SK-N-SH (cell line): ENCODE results near the gene CRLF1. TPM values are rescaled to one million over a fixed set of nuclear protein-coding genes. Genes with fewer than 3 reads are reported as not detected.

Source experiments
- CTCF ChIA-PET: fragments of 300-600, 350-600 bp; formaldehyde crosslinking; extraction: SDS; loops from one replicate; lab custom pipeline; 2021; lab: Yijun Ruan, JAX
- POLR2A ChIA-PET: fragments of 350-600 bp; sonication (Branson Sonifier 250); formaldehyde crosslinking; extraction: SDS; loops from one replicate; lab custom pipeline; 2020; ENCODE audit warnings: antibody characterized with exemption, inconsistent platforms; lab: Yijun Ruan, JAX
- DNase-seq: peaks from one replicate; pipeline ENCODE4 v3.0.0; 2012
- H2AFZ ChIP-seq: fragments of 200-600 bp; sonication (generic); 2 replicates; pipeline ENCODE4 v1.8.1; 2016; ENCODE audit warnings: antibody characterized with exemption, mild to moderate bottlenecking, low read depth
- H3F3A ChIP-seq: fragments of 200-600 bp; sonication (generic); replicated peaks from 2 replicates; pipeline ENCODE3; 2016; ENCODE audit warnings: antibody characterized with exemption, mild to moderate bottlenecking; ENCODE audit not compliant: insufficient read depth
- H3K27ac ChIP-seq, 2 experiments: fragments of 200-500 bp in 1 of 2; fragments of 200-600 bp in 1 of 2; sonication (Bioruptor generic) in 1 of 2; sonication (generic), shearing (Covaris generic) in 1 of 2; 2 replicates each; pipeline versions ENCODE4 v1.5.1 to v1.6.1; 2014 to 2016; ENCODE audit warnings: low read depth in 2 of 2, inconsistent platforms in 1 of 2, low read length in 1 of 2, mild to moderate bottlenecking in 1 of 2, mixed read lengths in 1 of 2
- H3K27me3 ChIP-seq: fragments of 200-600 bp; sonication (generic), shearing (Covaris generic); 2 replicates; pipeline ENCODE4 v1.6.1; 2016; ENCODE audit warnings: mixed run types; ENCODE audit not compliant: insufficient read depth
- H3K36me3 ChIP-seq, 2 experiments: fragments of 200-500 bp in 1 of 2; fragments of 200-600 bp in 1 of 2; sonication (Bioruptor generic) in 1 of 2; sonication (generic) in 1 of 2; replicated peaks in 1 of 2; 2 replicates each; pipeline versions ENCODE3 to v1.5.1; 2014 to 2016; ENCODE audit warnings: low read length in 1 of 2, mild to moderate bottlenecking in 1 of 2; ENCODE audit not compliant: insufficient read depth in 2 of 2, control insufficient read depth in 1 of 2
- H3K4me1 ChIP-seq, 2 experiments: fragments of 200-500 bp in 1 of 2; fragments of 200-600 bp in 1 of 2; sonication (Bioruptor generic) in 1 of 2; sonication (generic), shearing (Covaris generic) in 1 of 2; 2 replicates each; pipeline versions ENCODE4 v1.5.1 to v1.6.1; 2014 to 2016; ENCODE audit warnings: low read depth in 1 of 2, low read length in 1 of 2, mixed run types in 1 of 2; ENCODE audit not compliant: insufficient read depth in 2 of 2, control insufficient read depth in 1 of 2
- H3K4me2 ChIP-seq: fragments of 200-600 bp; sonication (generic), shearing (Covaris generic); 2 replicates; pipeline ENCODE4 v1.6.1; 2017; ENCODE audit warnings: mixed run types
- H3K4me3 ChIP-seq, 2 experiments: fragments of 200-500 bp in 1 of 2; fragments of 200-600 bp in 1 of 2; sonication (Bioruptor generic) in 1 of 2; sonication (generic), shearing (Covaris generic) in 1 of 2; 2 replicates each; pipeline versions ENCODE4 v1.5.1 to v1.8.1; 2014 to 2016; ENCODE audit warnings: low read depth in 2 of 2, inconsistent platforms in 1 of 2, low read length in 1 of 2, mild to moderate bottlenecking in 1 of 2, mixed read lengths in 1 of 2, moderate library complexity in 1 of 2
- H3K79me2 ChIP-seq: fragments of 200-600 bp; sonication (generic); 2 replicates; pipeline ENCODE4 v1.8.1; 2017; ENCODE audit warnings: mild to moderate bottlenecking; ENCODE audit not compliant: insufficient read depth
- H3K9ac ChIP-seq: fragments of 200-600 bp; sonication (generic); 2 replicates; pipeline ENCODE4 v1.6.1; 2017; ENCODE audit warnings: mixed run types
- H3K9me2 ChIP-seq: fragments of 200-600 bp; sonication (generic); 2 replicates; pipeline ENCODE4 v1.6.1; 2017; ENCODE audit warnings: mixed run types
- H3K9me3 ChIP-seq: fragments of 200-600 bp; sonication (generic); 2 replicates; pipeline ENCODE4 v1.6.1; 2017; ENCODE audit warnings: mixed run types, mild to moderate bottlenecking, moderate library complexity
- H4K20me1 ChIP-seq: fragments of 200-600 bp; sonication (generic); 2 replicates; pipeline ENCODE4 v1.6.1; 2017; ENCODE audit warnings: mild to moderate bottlenecking, mixed run types; ENCODE audit not compliant: insufficient read depth
- CHD2 ChIP-seq: fragments of 150-350 bp; IDR thresholded peaks from 2 replicates; pipeline ENCODE4 v1.6.1; 2018; ENCODE audit warnings: low read length; ENCODE audit not compliant: partially characterized antibody
- ELF1 ChIP-seq: IDR thresholded peaks from 2 replicates; pipeline ENCODE4 v1.4.0; 2012
- EZH2phosphoT487 ChIP-seq: fragments of 200-600 bp; sonication (generic); IDR thresholded peaks from 2 replicates; pipeline ENCODE4 v1.6.1; 2017; ENCODE audit warnings: low read depth, mixed run types, mild to moderate bottlenecking, antibody characterized with exemption, moderate library complexity, borderline replicate concordance
- FOSL2 ChIP-seq: IDR thresholded peaks from 2 replicates; pipeline ENCODE4 v1.4.0; 2012; ENCODE audit warnings: low read depth, mild to moderate bottlenecking, moderate library complexity, borderline replicate concordance
- GABPA ChIP-seq: IDR thresholded peaks from 2 replicates; pipeline ENCODE4 v1.4.0; 2012; ENCODE audit warnings: low read depth, mild to moderate bottlenecking
- MAX ChIP-seq: IDR thresholded peaks from 2 replicates; pipeline ENCODE4 v1.4.0; 2012; ENCODE audit warnings: low read depth
- MXI1 ChIP-seq: IDR thresholded peaks from 2 replicates; pipeline ENCODE4 v1.6.1; 2012; ENCODE audit warnings: mild to moderate bottlenecking, low read depth, low read length, improper control_type of control experiment
- NFIC ChIP-seq: IDR thresholded peaks from 2 replicates; pipeline ENCODE4 v1.4.0; 2012; ENCODE audit warnings: borderline replicate concordance
- NRF1 ChIP-seq: IDR thresholded peaks from 2 replicates; pipeline ENCODE4 v1.6.1; 2012; ENCODE audit warnings: low read depth, mild to moderate bottlenecking, low read length
- PBX3 ChIP-seq: IDR thresholded peaks from 2 replicates; pipeline ENCODE4; 2012
- POLR2AphosphoS5 ChIP-seq: IDR thresholded peaks from 2 replicates; pipeline ENCODE4 v1.6.1; 2012; ENCODE audit warnings: low read depth, low read length
- RCOR1 ChIP-seq: fragments of 150-350 bp; IDR thresholded peaks from 2 replicates; pipeline ENCODE4 v1.6.1; 2017; ENCODE audit warnings: antibody characterized with exemption, low read length
- REST ChIP-seq: IDR thresholded peaks from 2 replicates; pipeline ENCODE4 v1.6.1; 2012; ENCODE audit warnings: mild to moderate bottlenecking, low read depth, low read length, moderate library complexity
- RFX5 ChIP-seq: IDR thresholded peaks from 2 replicates; pipeline ENCODE4 v1.6.1; 2012; ENCODE audit warnings: mild to moderate bottlenecking, improper control_type of control experiment, low read length
- RXRA ChIP-seq: IDR thresholded peaks from 2 replicates; pipeline ENCODE4 v1.4.0; 2012; ENCODE audit warnings: low read depth, mild to moderate bottlenecking, borderline replicate concordance
- SIN3A ChIP-seq: IDR thresholded peaks from 2 replicates; pipeline ENCODE4 v1.6.1; 2012; ENCODE audit warnings: low read depth, mild to moderate bottlenecking, low read length, moderate library complexity, borderline replicate concordance
- SMC3 ChIP-seq: IDR thresholded peaks from 2 replicates; pipeline ENCODE4 v1.6.1; 2012; ENCODE audit warnings: low read depth, low read length, improper control_type of control experiment
- TAF1 ChIP-seq: IDR thresholded peaks from 2 replicates; pipeline ENCODE4 v1.6.1; 2012; ENCODE audit warnings: low read depth, mild to moderate bottlenecking, low read length, moderate library complexity, borderline replicate concordance
- USF1 ChIP-seq: IDR thresholded peaks from 2 replicates; pipeline ENCODE4 v1.4.0; 2012; ENCODE audit warnings: low read depth, borderline replicate concordance
- USF2 ChIP-seq: fragments of 150-350 bp; IDR thresholded peaks from 2 replicates; pipeline ENCODE4 v1.6.1; 2017; ENCODE audit warnings: antibody characterized with exemption, low read length, low read depth, borderline replicate concordance
- YY1 ChIP-seq: IDR thresholded peaks from 2 replicates; pipeline ENCODE4 v1.4.0; 2012; ENCODE audit warnings: low read depth, mild to moderate bottlenecking
- WGBS: methylation state at CpG from one replicate; pipeline ENCODE4 v1.1.6; 2017; ENCODE audit warnings: low lambda C conversion rate; 5-methylcytosine and 5-hydroxymethylcytosine counted together
- polyA plus RNA-seq, 3 experiments: library from polyadenylated mRNA; depleted of rRNA; stranded (reverse); fragments of >200 nt; gene quantifications; 2 replicates each; pipeline ENCODE4 v1.2.3, GENCODE V29; 2012

CRLF1 gene
- polyA plus RNA-seq, 1 of the 3 experiments (the other 2 are of a cell fraction), result 0.71 TPM

GRCh38 chr19:18571564-18572344 is 34.8 kb downstream of the CRLF1 start, which contains the start of gene UBA52:
Gene UBA52 (plus strand): TSS chr19:18571857. CDS start chr19:18573301, 1,444 bp downstream.
- peaks cover 33% of the 10 kb centered on the region for H4K20me1 ChIP-seq
- TF ChIP-seq YY1 (peak; percentile 99), GABPA (peak; percentile 87), USF2 (peak; percentile 70), CHD2 (peak; percentile 77), FOSL2 (no peak; the same call in 1 of the 2 replicates), MAX (peak; percentile 100), NRF1 (peak; percentile 89), TAF1 (peak; percentile 96), RCOR1 (no peak), NFIC (no peak), RXRA (no peak), SIN3A (peak; percentile 96), POLR2AphosphoS5 (peak; percentile 96), EZH2phosphoT487 (no peak), RFX5 (peak; percentile 38; the same call in 1 of the 2 replicates), PBX3 (peak; percentile 7; the same call in 1 of the 2 replicates), SMC3 (0 out of 2 replicates have a peak, but pooled peaks have one; percentile 5), USF1 (peak; percentile 95), MXI1 (peak; percentile 100), ELF1 (peak; percentile 99), REST (peak; percentile 58; the same call in 1 of the 2 replicates)
- TF ChIP-seq, all 33 proteins: peak for 16
- Histone ChIP-seq H3K36me3 (peaks cover 40 to 51% of the 10 kb centered on the region in 2 experiments), H3K4me3 (peak within 1 kb of the TSS; percentile 64 to 86), H3K79me2 (peaks cover 30% of the 10 kb centered on the region), H3K27me3 (no peaks in the 10 kb centered on the region), H3K27ac (peak within 1 kb of the TSS; percentile 74 to 76), H3K9me2 (no peaks in the 10 kb centered on the region), H3F3A (peaks cover 38% of the 10 kb centered on the region), H3K4me1 (peaks cover 10 to 16% of the 10 kb centered on the region in 2 experiments; a peak in 3 of 4 replicates), H3K9me3 (no peaks in the 10 kb centered on the region), H3K4me2 (peak within 1 kb of the TSS; percentile 95), H2AFZ (peak within 1 kb of the TSS; percentile 82), H3K9ac (peak within 1 kb of the TSS; percentile 95)
- under 1% methylated on average over 29 of the region's 75 CpGs for WGBS
- peak; percentile 96 for DNase-seq
- POLR2A ChIA-PET, result interaction anchor here (0.8 to 2.3 kb wide), 9 partner anchors 10 to 348 kb away, joined by 3 to 20 read pairs (median 6); partner anchors contain the start of genes COPE, DDX49, KXD1 and REX1BD
- CTCF ChIA-PET, result interaction anchor here (0.9 to 4.2 kb wide), 12 partner anchors 9 to 605 kb away, joined by 3 to 45 read pairs (median 4); partner anchors contain the start of genes KXD1 and REX1BD
